ENCODE results near the gene PLA2G4E.

GRCh38 chr15:41974041-41974440, 46.8 kb downstream of the PLA2G4E start:
- TF ChIP-seq CTCF (IDR thresholded peaks at IDR 0.05) = no peak
- TF ChIP-seq POLR2A (IDR thresholded peaks at IDR 0.05) = no peak
